ENCODE results near the gene RBM42. TPM values are rescaled to one million over a fixed set of nuclear protein-coding genes. Genes with fewer than 3 reads are reported as not detected.

Gene RBM42
- total RNA-seq, 8 experiments from 2014 or later, result 33.4 to 71.7 (median 51.1) TPM

GRCh38 chr19:35669566-35669965 lies 40.7 kb downstream of the RBM42 start:
- in situ Hi-C loops (cut with MboI; ENCODE audit: low pct_unique_long_range_greater_than_20kb in 2 of 9, low sequenced_read_pairs in 9 of 9, unreplicated experiment in 9 of 9), result no loop called here
- Histone ChIP-seq H3K4me3 (no peak overlapping the region), H3K4me1 (replicated peaks in 1 of 2) (no peaks in the 10 kb centered on the region), H3K27ac (no peak overlapping the region)
- ATAC-seq (replicated peaks in 6 of 8), result no peak
- WGBS, 10 experiments, result 40 to 74% (median 60%) methylated on average over 1 to 6 of the region's 6 CpGs; no CpG with 5 or more reads in 3 of the 10 experiments

GRCh38 chr19:35669974-35670373 lies 41.1 kb downstream of the RBM42 start:
- Histone ChIP-seq H3K27ac (no peak overlapping the region), H3K4me3 (no peak overlapping the region), H3K4me1 (replicated peaks in 1 of 2) (no peaks in the 10 kb centered on the region)
- 17 to 67% (median 50%) methylated on average over 1 to 2 of the region's 4 CpGs; no CpG with 5 or more reads in 5 of the 10 experiments for WGBS, 10 experiments
- in situ Hi-C loops (cut with MboI; ENCODE audit: low pct_unique_long_range_greater_than_20kb in 2 of 9, low sequenced_read_pairs in 9 of 9, unreplicated experiment in 9 of 9), result no loop called here
- no peak for ATAC-seq (replicated peaks in 6 of 8)

GRCh38 chr19:35670686-35671085 lies 41.9 kb downstream of the RBM42 start:
- Histone ChIP-seq H3K27ac (no peak overlapping the region), H3K4me1 (replicated peaks in 1 of 2) (no peaks in the 10 kb centered on the region), H3K4me3 (no peak overlapping the region)
- in situ Hi-C loops (cut with MboI; ENCODE audit: low pct_unique_long_range_greater_than_20kb in 2 of 9, low sequenced_read_pairs in 9 of 9, unreplicated experiment in 9 of 9), result no loop called here
- WGBS, 10 experiments, result 80% methylated on average over 1 of the region's 1 CpG; no CpG with 5 or more reads in 8 of the 10 experiments
- ATAC-seq (replicated peaks in 6 of 8), result no peak

GRCh38 chr19:35671818-35672217 lies 43.0 kb downstream of the RBM42 start:
- 13 to 57% (median 44%) methylated on average over 1 to 3 of the region's 3 CpGs; no CpG with 5 or more reads in 3 of the 10 experiments for WGBS, 10 experiments
- no peaks in the 10 kb centered on the region for H3K4me1 ChIP-seq (replicated peaks in 1 of 2)
- ATAC-seq (replicated peaks in 6 of 8), result no peak
- in situ Hi-C loops (cut with MboI; ENCODE audit: low pct_unique_long_range_greater_than_20kb in 2 of 9, low sequenced_read_pairs in 9 of 9, unreplicated experiment in 9 of 9), result no loop called here
- no peak overlapping the region for H3K27ac ChIP-seq
- no peak overlapping the region for H3K4me3 ChIP-seq

GRCh38 chr19:35673121-35673804 lies 44.4 kb downstream of the RBM42 start:
- ATAC-seq (replicated peaks in 6 of 8), result peak in 5 of 8 experiments; percentile 27 to 99 (median 98)
- in situ Hi-C loops (cut with MboI; ENCODE audit: low pct_unique_long_range_greater_than_20kb in 2 of 9, low sequenced_read_pairs in 9 of 9, unreplicated experiment in 9 of 9), result no loop called here
- H3K4me1 ChIP-seq (replicated peaks in 1 of 2), result no peaks in the 10 kb centered on the region
- 0 to 20% (median 18%) methylated on average over 3 to 7 of the region's 39 CpGs; no CpG with 5 or more reads in 7 of the 10 experiments for WGBS, 10 experiments
- no peak overlapping the region for H3K4me3 ChIP-seq
- H3K27ac ChIP-seq, result no peak overlapping the region

- 33 to 83% (median 60%) methylated on average over 1 to 12 of the region's 15 CpGs; no CpG with 5 or more reads in 2 of the 10 experiments for WGBS, 10 experiments
- in situ Hi-C loops (cut with MboI; ENCODE audit: low pct_unique_long_range_greater_than_20kb in 2 of 9, low sequenced_read_pairs in 9 of 9, unreplicated experiment in 9 of 9), result no loop called here
- ATAC-seq (replicated peaks in 6 of 8), result no peak
- no peak overlapping the region for H3K27ac ChIP-seq
- no peaks in the 10 kb centered on the region for H3K4me1 ChIP-seq (replicated peaks in 1 of 2)
- no peak overlapping the region for H3K4me3 ChIP-seq
Measured at GRCh38 chr19:35675589-35676140, 46.8 kb downstream of the RBM42 start.

Other genes with a start within 250 kb of the RBM42 start
- under 1 TPM in 4 of 8 experiments, not detected in 4; 0.13 to 0.52 (median 0.14) TPM for gene FFAR2, start 180.8 kb upstream of the RBM42 start, total RNA-seq
- not detected for gene KRTDAP, start 138.6 kb upstream of the RBM42 start, total RNA-seq
- gene DMKN, start 115.4 kb upstream of the RBM42 start, total RNA-seq, result 10 to 100 TPM in 2 of 8 experiments, 1 to 10 TPM in 3, under 1 TPM in 2, not detected in 1; 0.14 to 49.2 (median 3.1) TPM
- gene SBSN, start 100.7 kb upstream of the RBM42 start, total RNA-seq, result 1 to 10 TPM in 2 of 8 experiments, under 1 TPM in 6; 0.11 to 3.5 (median 0.41) TPM
- not detected for gene GAPDHS, start 95.6 kb upstream of the RBM42 start, total RNA-seq
- 100 to 1,000 TPM in 2 of 8 experiments, 10 to 100 TPM in 6; 70.4 to 130 (median 89.3) TPM for gene TMEM147, start 83.4 kb upstream of the RBM42 start, total RNA-seq
- under 1 TPM in 5 of 8 experiments, not detected in 3; 0.05 to 0.25 (median 0.11) TPM for gene ATP4A, start 65.4 kb upstream of the RBM42 start, total RNA-seq
- gene PMIS2, start 42.9 kb upstream of the RBM42 start, total RNA-seq, result under 1 TPM in 1 of 8 experiments, not detected in 7; 0.66 TPM
- 10 to 100 TPM in 3 of 8 experiments, 1 to 10 TPM in 5; 2.7 to 14.3 (median 9.4) TPM for gene HAUS5, start 16.3 kb upstream of the RBM42 start, total RNA-seq
- 1 to 10 TPM in 5 of 8 experiments, under 1 TPM in 3; 0.50 to 3.2 (median 1.4) TPM for gene ETV2, start 12.7 kb downstream of the RBM42 start, total RNA-seq
- 100 to 1,000 TPM; 721 to 998 (median 791) TPM for gene COX6B1, start 19.3 kb downstream of the RBM42 start, total RNA-seq
- gene UPK1A, start 37.5 kb downstream of the RBM42 start, total RNA-seq, result under 1 TPM in 1 of 8 experiments, not detected in 7; 0.38 TPM
- 10 to 100 TPM in 1 of 8 experiments, 1 to 10 TPM in 4, under 1 TPM in 3; 0.43 to 34.3 (median 2.2) TPM for gene ZBTB32, start 75.5 kb downstream of the RBM42 start, total RNA-seq
- 10 to 100 TPM in 4 of 8 experiments, 1 to 10 TPM in 4; 6.1 to 28.4 (median 11.0) TPM for gene KMT2B, start 89.0 kb downstream of the RBM42 start, total RNA-seq
- 1 to 10 TPM; 1.8 to 6.4 (median 4.3) TPM for gene IGFLR1, start 113.4 kb downstream of the RBM42 start, total RNA-seq
- 10 to 100 TPM; 14.0 to 33.1 (median 18.9) TPM for gene U2AF1L4, start 116.4 kb downstream of the RBM42 start, total RNA-seq
- 100 to 1,000 TPM in 2 of 8 experiments, 10 to 100 TPM in 6; 56.4 to 142 (median 84.7) TPM for gene PSENEN, start 116.6 kb downstream of the RBM42 start, total RNA-seq
- gene LIN37, start 119.5 kb downstream of the RBM42 start, total RNA-seq, result 10 to 100 TPM; 12.6 to 32.0 (median 19.9) TPM
- 1 to 10 TPM in 2 of 8 experiments, under 1 TPM in 6; 0.14 to 1.8 (median 0.68) TPM for gene HSPB6, start 128.0 kb downstream of the RBM42 start, total RNA-seq
- 10 to 100 TPM in 5 of 8 experiments, 1 to 10 TPM in 3; 3.1 to 19.9 (median 12.7) TPM for gene PROSER3, start 129.1 kb downstream of the RBM42 start, total RNA-seq
- gene ARHGAP33, start 146.5 kb downstream of the RBM42 start, total RNA-seq, result 10 to 100 TPM in 5 of 8 experiments, 1 to 10 TPM in 2, under 1 TPM in 1; 0.51 to 33.1 (median 16.1) TPM
- under 1 TPM in 1 of 8 experiments, not detected in 7; 0.52 TPM for gene PRODH2, start 183.8 kb downstream of the RBM42 start, total RNA-seq
- under 1 TPM in 6 of 8 experiments, not detected in 2; 0.05 to 0.85 (median 0.37) TPM for gene NPHS1, start 223.5 kb downstream of the RBM42 start, total RNA-seq
- 1 to 10 TPM in 5 of 8 experiments, under 1 TPM in 3; 0.10 to 6.2 (median 1.3) TPM for gene KIRREL2, start 227.9 kb downstream of the RBM42 start, total RNA-seq
- gene APLP1, start 239.5 kb downstream of the RBM42 start, total RNA-seq, result 100 to 1,000 TPM in 5 of 8 experiments, 10 to 100 TPM in 1, 1 to 10 TPM in 2; 4.6 to 397 (median 337) TPM